IMR-90 (cell line): ENCODE data around the gene SNX11. TPM values are rescaled to one million over a fixed set of nuclear protein-coding genes. Genes with fewer than 3 reads are reported as not detected.

Experiments used
- ATAC-seq: fragments of 200-7000 bp; cut with Tn5 transposase; 2 replicates; pipeline ENCODE4 v1.9.1; 2020; ENCODE audit warnings: low read depth, mild to moderate bottlenecking, moderate library complexity
- BruUV-seq: library from RNA; stranded (reverse); fragments of 400-500 nt; replicated peaks from 2 replicates; lab custom pipeline; 2021; lab: Mats Ljungman, UMichigan
- CTCF ChIA-PET: fragments of 300-600 bp; formaldehyde crosslinking; extraction: SDS; loops from one replicate; lab custom pipeline; 2021; ENCODE audit warnings: antibody characterized with exemption; lab: Yijun Ruan, JAX
- POLR2A ChIA-PET: fragments of 300-600 bp; sonication (Branson Sonifier 250); formaldehyde crosslinking; loops from one replicate; lab custom pipeline; 2022; ENCODE audit warnings: antibody characterized with exemption; ENCODE audit not compliant: unreplicated experiment; lab: Charles Lee
- DNase-seq: peaks from one replicate; pipeline ENCODE4 v3.0.0; 2013
- H2AFZ ChIP-seq: replicated peaks from 2 replicates; pipeline ENCODE3; 2013; ENCODE audit warnings: low read length, mild to moderate bottlenecking; ENCODE audit not compliant: poor library complexity
- H2AK5ac ChIP-seq: 2 replicates; pipeline ENCODE4 v1.6.1; 2013; ENCODE audit warnings: low read depth, low read length, inconsistent platforms
- H2AK9ac ChIP-seq: replicated peaks from 2 replicates; pipeline ENCODE3; 2013; ENCODE audit warnings: mild to moderate bottlenecking, low read depth, low read length, moderate library complexity; ENCODE audit not compliant: poor library complexity
- H2BK120ac ChIP-seq: 2 replicates; pipeline ENCODE4 v1.6.1; 2013; ENCODE audit warnings: low read depth, low read length, inconsistent platforms
- H2BK15ac ChIP-seq: 3 replicates; pipeline ENCODE4 v1.6.1; 2013; ENCODE audit warnings: low read depth, low read length, inconsistent platforms
- H2BK20ac ChIP-seq: 2 replicates; pipeline ENCODE4 v1.6.1; 2013; ENCODE audit warnings: low read depth, mild to moderate bottlenecking, inconsistent platforms, low read length, moderate library complexity
- H2BK5ac ChIP-seq: 2 replicates; pipeline ENCODE4 v1.6.1; 2013; ENCODE audit warnings: mild to moderate bottlenecking, low read depth, low read length, inconsistent platforms; ENCODE audit not compliant: poor library complexity, severe bottlenecking
- H3K14ac ChIP-seq: replicated peaks from 2 replicates; pipeline ENCODE4 v1.6.1; 2013; ENCODE audit warnings: low read depth, low read length, inconsistent platforms
- H3K18ac ChIP-seq: 2 replicates; pipeline ENCODE4 v1.6.1; 2013; ENCODE audit warnings: low read depth, low read length, control low read depth
- H3K23ac ChIP-seq: 2 replicates; pipeline ENCODE4 v1.6.1; 2013; ENCODE audit warnings: low read depth, low read length, inconsistent platforms
- H3K27ac ChIP-seq: 2 replicates; pipeline ENCODE4 v1.5.1; 2013; ENCODE audit warnings: mild to moderate bottlenecking, control low read depth, low read length; ENCODE audit not compliant: insufficient read depth
- H3K27me3 ChIP-seq: 2 replicates; pipeline ENCODE4 v1.6.1; 2013; ENCODE audit warnings: low read length; ENCODE audit not compliant: control insufficient read depth, insufficient read depth
- H3K36me3 ChIP-seq: 2 replicates; pipeline ENCODE4 v1.6.1; 2013; ENCODE audit warnings: low read length, mixed read lengths; ENCODE audit not compliant: control insufficient read depth, insufficient read depth
- H3K4ac ChIP-seq: 2 replicates; pipeline ENCODE4 v1.6.1; 2013; ENCODE audit warnings: low read depth, low read length, inconsistent platforms
- H3K4me1 ChIP-seq: 2 replicates; pipeline ENCODE4 v1.6.1; 2013; ENCODE audit warnings: low read length, mixed read lengths; ENCODE audit not compliant: control insufficient read depth, insufficient read depth
- H3K4me2 ChIP-seq: 2 replicates; pipeline ENCODE4 v1.6.1; 2013; ENCODE audit warnings: low read depth, mild to moderate bottlenecking, control low read depth, low read length, moderate library complexity
- H3K4me3 ChIP-seq: 2 replicates; pipeline ENCODE4 v1.5.1; 2013; ENCODE audit warnings: low read depth, mild to moderate bottlenecking, control low read depth, low read length, moderate library complexity; ENCODE audit not compliant: insufficient read depth
- H3K56ac ChIP-seq: 2 replicates; pipeline ENCODE4 v1.6.1; 2013; ENCODE audit warnings: low read length, inconsistent platforms; ENCODE audit not compliant: insufficient read depth; ENCODE audit errors: extremely low read depth
- H3K79me1 ChIP-seq, 2 experiments: 2 replicates each; pipeline ENCODE4 v1.6.1; 2013; ENCODE audit warnings: low read length in 2 of 2, inconsistent platforms in 1 of 2, low read depth in 1 of 2
- H3K9ac ChIP-seq: 2 replicates; pipeline ENCODE4 v1.6.1; 2013; ENCODE audit warnings: low read depth, low read length, control low read depth
- H3K9me1 ChIP-seq: 2 replicates; pipeline ENCODE4 v1.6.1; 2013; ENCODE audit warnings: low read length, inconsistent platforms; ENCODE audit not compliant: insufficient read depth
- H3K9me3 ChIP-seq: 2 replicates; pipeline ENCODE4 v1.6.1; 2013; ENCODE audit warnings: low read length; ENCODE audit not compliant: control insufficient read depth, insufficient read depth
- H4K20me1 ChIP-seq: 2 replicates; pipeline ENCODE4 v1.6.1; 2013; ENCODE audit warnings: low read length, inconsistent platforms; ENCODE audit not compliant: insufficient read depth
- H4K5ac ChIP-seq: 2 replicates; pipeline ENCODE4 v1.6.1; 2013; ENCODE audit warnings: mild to moderate bottlenecking, low read depth, low read length, control low read depth
- H4K8ac ChIP-seq, 2 experiments: 2 replicates each; pipeline ENCODE4 v1.6.1; 2013; ENCODE audit warnings: low read depth in 2 of 2, low read length in 2 of 2, control low read depth in 1 of 2, inconsistent platforms in 1 of 2
- H4K91ac ChIP-seq: 2 replicates; pipeline ENCODE4 v1.6.1; 2013; ENCODE audit warnings: low read depth, low read length, inconsistent platforms; ENCODE audit not compliant: insufficient read depth
- BHLHE40 ChIP-seq: fragments of 150-350 bp; IDR thresholded peaks from 2 replicates; pipeline ENCODE4 v1.6.1; 2016; ENCODE audit warnings: mild to moderate bottlenecking, low read depth, low read length
- CEBPB ChIP-seq: IDR thresholded peaks from 2 replicates; pipeline ENCODE4 v1.6.1; 2012; ENCODE audit warnings: low read depth, low read length, improper control_type of control experiment
- CHD1 ChIP-seq: IDR thresholded peaks from 2 replicates; pipeline ENCODE4 v1.6.1; 2012; ENCODE audit warnings: low read depth, low read length, improper control_type of control experiment
- CTCF ChIP-seq: conservative IDR thresholded peaks from 2 replicates; pipeline ENCODE4 v1.5.1; 2012; ENCODE audit warnings: mild to moderate bottlenecking, low read depth, low read length, improper control_type of control experiment
- ELK1 ChIP-seq: fragments of 150-350 bp; IDR thresholded peaks from 2 replicates; pipeline ENCODE4 v1.6.1; 2016; ENCODE audit warnings: low read depth, mild to moderate bottlenecking, low read length, moderate library complexity, borderline replicate concordance
- FOS ChIP-seq: fragments of 150-350 bp; IDR thresholded peaks from 2 replicates; pipeline ENCODE4 v1.6.1; 2016; ENCODE audit warnings: low read depth, low read length
- MAFK ChIP-seq: IDR thresholded peaks from 2 replicates; pipeline ENCODE4 v1.6.1; 2012; ENCODE audit warnings: low read depth, low read length, improper control_type of control experiment
- MAZ ChIP-seq: IDR thresholded peaks from 2 replicates; pipeline ENCODE4 v1.6.1; 2012; ENCODE audit warnings: low read depth, mild to moderate bottlenecking, low read length, improper control_type of control experiment, moderate library complexity, borderline replicate concordance
- MXI1 ChIP-seq: IDR thresholded peaks from 2 replicates; pipeline ENCODE4 v1.6.1; 2012; ENCODE audit warnings: low read depth, mild to moderate bottlenecking, low read length, moderate library complexity, borderline replicate concordance
- NFE2L2 ChIP-seq: fragments of 150-350 bp; IDR thresholded peaks from 2 replicates; pipeline ENCODE4 v1.6.1; 2016; ENCODE audit warnings: low read depth, mild to moderate bottlenecking, low read length
- POLR2A ChIP-seq: IDR thresholded peaks from 2 replicates; pipeline ENCODE4 v1.6.1; 2012; ENCODE audit warnings: mild to moderate bottlenecking, low read depth, low read length
- RAD21 ChIP-seq: IDR thresholded peaks from 2 replicates; pipeline ENCODE4 v1.6.1; 2012; ENCODE audit warnings: low read length, improper control_type of control experiment
- RCOR1 ChIP-seq: IDR thresholded peaks from 2 replicates; pipeline ENCODE4 v1.6.1; 2012; ENCODE audit warnings: mild to moderate bottlenecking, low read length, improper control_type of control experiment; ENCODE audit not compliant: insufficient replicate concordance
- RFX5 ChIP-seq: IDR thresholded peaks from 2 replicates; pipeline ENCODE4 v1.8.0; 2012; ENCODE audit warnings: low read depth, mild to moderate bottlenecking, low read length, moderate library complexity
- SMC3 ChIP-seq: fragments of 150-350 bp; IDR thresholded peaks from 2 replicates; pipeline ENCODE4 v1.6.1; 2016; ENCODE audit warnings: low read depth, mild to moderate bottlenecking, antibody characterized with exemption, low read length, moderate library complexity
- USF2 ChIP-seq: fragments of 150-350 bp; IDR thresholded peaks from 2 replicates; pipeline ENCODE4 v1.6.1; 2017; ENCODE audit warnings: mild to moderate bottlenecking, antibody characterized with exemption, low read length, low read depth
- WGBS, 2 experiments: methylation state at CpG; one replicate each; pipeline versions ENCODE4 v1.1.5 to v1.1.7; 2013; ENCODE audit warnings: missing lambda C conversion rate in 2 of 2; ENCODE audit not compliant: insufficient read length in 1 of 2; ENCODE audit errors: extremely low coverage in 2 of 2; 5-methylcytosine and 5-hydroxymethylcytosine counted together
- dilution Hi-C: fragments of 300-500 bp; cut with HindIII; formaldehyde crosslinking; loops from one replicate; pipeline ENCODE4 v1.14.3; 2018; ENCODE audit warnings: low sequenced_read_pairs; ENCODE audit not compliant: unreplicated experiment
- in situ Hi-C: fragments of 300-500 bp; cut with MboI; formaldehyde crosslinking; loops from 3 replicates; pipeline ENCODE4 v1.14.3; 2019; ENCODE audit warnings: low sequenced_read_pairs, inconsistent platforms, mixed read lengths
- intact Hi-C: fragments of 100-400 bp; cut with micrococcal nuclease; formaldehyde crosslinking; loops from 2 replicates; pipeline ENCODE4 v1.10.0; 2022
- polyA plus RNA-seq, 3 experiments: library from polyadenylated mRNA; depleted of rRNA; stranded (reverse); fragments of >200 nt; gene quantifications; 2 replicates each; pipeline ENCODE4 v1.2.3, GENCODE V29; 2012; ENCODE audit warnings: low replicate concordance in 1 of 3
- total RNA-seq: library from RNA; depleted of rRNA; stranded (reverse); fragments of >200 nt; gene quantifications from 2 replicates; pipeline ENCODE4 v1.2.3, GENCODE V29; 2012

SNX11 gene
- total and polyA plus RNA-seq, 2 of the 4 experiments (the other 2 are of a cell fraction), result 14.7 to 16.9 TPM

- Histone ChIP-seq H3K9me3 (no peaks in the 10 kb centered on the region; the same call in 1 of the 2 replicates), H2BK20ac (no peak overlapping the region), H3K18ac (no peak overlapping the region), H3K27ac (no peak overlapping the region), H3K14ac (no peak overlapping the region), H4K91ac (no peak overlapping the region), H3K4ac (no peak overlapping the region), H3K4me2 (no peak overlapping the region), H3K4me3 (no peak overlapping the region), H4K20me1 (peaks cover 3% of the 10 kb centered on the region; the same call in 1 of the 2 replicates), H3K23ac (no peak overlapping the region), H3K27me3 (peaks cover 61% of the 10 kb centered on the region), H3K36me3 (no peaks in the 10 kb centered on the region), H3K56ac (no peak overlapping the region), H3K9me1 (no peaks in the 10 kb centered on the region), H3K9ac (no peak overlapping the region), H2BK120ac (no peak overlapping the region), H4K5ac (no peak overlapping the region), H2BK5ac (no peak overlapping the region), H2AK9ac (no peak overlapping the region), H4K8ac (no peak overlapping the region), H2BK15ac (no peak overlapping the region), H2AFZ (no peak overlapping the region), H3K79me1 (no peaks in the 10 kb centered on the region), H3K4me1 (no peaks in the 10 kb centered on the region), H2AK5ac (no peak overlapping the region)
- ATAC-seq (peak; percentile 77), DNase-seq (peak; percentile 54)
- WGBS, 2 experiments, result no CpG with 5 or more reads among the region's 6 CpGs
- BruUV-seq, result no TSS peak
- CTCF ChIA-PET, result no interaction called here
- dilution Hi-C loops, result no loop called here
- no peak for TF ChIP-seq RCOR1
- no peak for TF ChIP-seq POLR2A
- TF ChIP-seq MAFK, result no peak
- TF ChIP-seq RAD21, result peak; percentile 63
- TF ChIP-seq MAZ, result no peak
- TF ChIP-seq NFE2L2, result no peak
- peak; percentile 55 for TF ChIP-seq CTCF
- no peak for TF ChIP-seq BHLHE40
- no peak for TF ChIP-seq USF2
- no peak for TF ChIP-seq MXI1
- TF ChIP-seq CHD1, result no peak
- TF ChIP-seq RFX5, result no peak
- TF ChIP-seq SMC3, result peak; percentile 52
- TF ChIP-seq CEBPB, result no peak
- no peak for TF ChIP-seq ELK1
- TF ChIP-seq FOS, result no peak
- intact Hi-C loops, result loop anchor here (2.0 kb wide), 1 partner anchor 465 kb away; no protein-coding TSS in a partner anchor
- POLR2A ChIA-PET, result no interaction called here
- in situ Hi-C loops, result no loop called here
These were observed 46.3 kb downstream of the SNX11 start for GRCh38 chr17:48153691-48154358.
